Activated T-helper 2 cell treated with anti-CD3 and anti-CD28 coated beads, Interferon-gamma antibody, Interleukin-2, Interleukin-4, amounts not matched to agents 10 μg/mL and 5 μg/mL and 100 μg/mL, durations not matched to agents 14 hours and 24 hours and 36 hours (primary cell): Measurements from ENCODE around the gene SLC35E2B. TPM values are rescaled to one million over a fixed set of nuclear protein-coding genes. Genes with fewer than 3 reads are reported as not detected.
"Not testable (repeated sequence)": the region's sequence is repeated elsewhere in the genome, so short reads cannot be mapped to it uniquely, and the experiment has no call there.

Experiments used
- DNase-seq: peaks from one replicate; pipeline ENCODE4 v3.0.0; 2021; ENCODE audit warnings: low spot score
- H3K27ac Mint-ChIP-seq: one replicate; pipeline ENCODE4 v1.8.0; 2021; ENCODE audit warnings: mixed read lengths
- H3K27me3 Mint-ChIP-seq: one replicate; pipeline ENCODE4 v1.8.0; 2021; ENCODE audit warnings: low read depth, mixed read lengths
- H3K36me3 Mint-ChIP-seq: one replicate; pipeline ENCODE4 v1.8.0; 2021; ENCODE audit warnings: low read depth, mixed read lengths
- H3K4me1 Mint-ChIP-seq: one replicate; pipeline ENCODE4 v1.8.0; 2021; ENCODE audit warnings: low read depth, mixed read lengths
- H3K4me3 Mint-ChIP-seq: one replicate; pipeline ENCODE4 v1.8.0; 2021; ENCODE audit warnings: low read depth, mild to moderate bottlenecking, moderate library complexity, mixed read lengths
- H3K9me3 Mint-ChIP-seq: one replicate; pipeline ENCODE4 v1.8.0; 2021; ENCODE audit warnings: mixed read lengths
- intact Hi-C: fragments of 100-400 bp; cut with micrococcal nuclease; formaldehyde crosslinking; loops from one replicate; pipeline ENCODE4 v1.15.1; 2023
- total RNA-seq: library from RNA; stranded (reverse); gene quantifications from 2 replicates; pipeline ENCODE4 v1.2.3, GENCODE V29; 2022

The SLC35E2B gene
- total RNA-seq, 1 donor from 2014 or later = 41.9 TPM

GRCh38 chr1:1724035-1724864, 31.7 kb upstream of the SLC35E2B start, which contains the start of gene CDK11A:
Gene CDK11A, minus strand, starts transcription at chr1:1724357. Its CDS starts 1,539 bp downstream, at chr1:1722818.
- H3K27ac Mint-ChIP-seq = peak within 1 kb of the TSS; percentile 86
- not testable (repeated sequence) for H3K27me3 Mint-ChIP-seq, H3K9me3 Mint-ChIP-seq
- peak; percentile 97 for DNase-seq
- peak within 1 kb of the TSS; percentile 91 for H3K4me3 Mint-ChIP-seq
- H3K4me1 Mint-ChIP-seq = peaks cover 16% of the 10 kb centered on the region
- intact Hi-C loops = loop anchor here (2.0 kb wide), 1 partner anchor 65 kb away; the partner anchor contains the start of gene CDK11B
- H3K36me3 Mint-ChIP-seq = peaks cover 34% of the 10 kb centered on the region

- intact Hi-C loops = no loop called here
- Mint-ChIP-seq H3K9me3 (no peaks in the 10 kb centered on the region), H3K27ac (no peak overlapping the region), H3K4me1 (peaks cover 7% of the 10 kb centered on the region), H3K27me3 (no peaks in the 10 kb centered on the region), H3K4me3 (no peak overlapping the region), H3K36me3 (peaks cover 40% of the 10 kb centered on the region)
- DNase-seq = no peak
Observed at GRCh38 chr1:1721201-1721600, 28.6 kb upstream of the SLC35E2B start.

- Mint-ChIP-seq H3K27ac (peak overlapping the region; percentile 28), H3K36me3 (peaks cover 31% of the 10 kb centered on the region)
- H3K9me3 Mint-ChIP-seq, H3K4me1 Mint-ChIP-seq, DNase-seq, H3K27me3 Mint-ChIP-seq, H3K4me3 Mint-ChIP-seq, intact Hi-C loops: not testable (repeated sequence)
Observed at GRCh38 chr1:1715109-1715883, 22.7 kb upstream of the SLC35E2B start.

GRCh38 chr1:1707897-1708296, 15.3 kb upstream of the SLC35E2B start:
- H3K36me3 Mint-ChIP-seq, intact Hi-C loops, H3K4me3 Mint-ChIP-seq, DNase-seq, H3K9me3 Mint-ChIP-seq, H3K27me3 Mint-ChIP-seq, H3K4me1 Mint-ChIP-seq, H3K27ac Mint-ChIP-seq: not testable (repeated sequence)

- H3K36me3 Mint-ChIP-seq, H3K9me3 Mint-ChIP-seq, H3K4me3 Mint-ChIP-seq, H3K27me3 Mint-ChIP-seq, H3K4me1 Mint-ChIP-seq, DNase-seq, H3K27ac Mint-ChIP-seq, intact Hi-C loops: not testable (repeated sequence)
Observed at GRCh38 chr1:1707241-1707640, 14.6 kb upstream of the SLC35E2B start.

GRCh38 chr1:1705623-1706022, 13.0 kb upstream of the SLC35E2B start:
- H3K36me3 Mint-ChIP-seq, H3K9me3 Mint-ChIP-seq, H3K4me3 Mint-ChIP-seq, DNase-seq, H3K4me1 Mint-ChIP-seq, intact Hi-C loops, H3K27me3 Mint-ChIP-seq, H3K27ac Mint-ChIP-seq: not testable (repeated sequence)

- not testable (repeated sequence) for DNase-seq, H3K9me3 Mint-ChIP-seq, H3K4me3 Mint-ChIP-seq
Observed at GRCh38 chr1:1704284-1704957, 11.8 kb upstream of the SLC35E2B start.

DNA sequence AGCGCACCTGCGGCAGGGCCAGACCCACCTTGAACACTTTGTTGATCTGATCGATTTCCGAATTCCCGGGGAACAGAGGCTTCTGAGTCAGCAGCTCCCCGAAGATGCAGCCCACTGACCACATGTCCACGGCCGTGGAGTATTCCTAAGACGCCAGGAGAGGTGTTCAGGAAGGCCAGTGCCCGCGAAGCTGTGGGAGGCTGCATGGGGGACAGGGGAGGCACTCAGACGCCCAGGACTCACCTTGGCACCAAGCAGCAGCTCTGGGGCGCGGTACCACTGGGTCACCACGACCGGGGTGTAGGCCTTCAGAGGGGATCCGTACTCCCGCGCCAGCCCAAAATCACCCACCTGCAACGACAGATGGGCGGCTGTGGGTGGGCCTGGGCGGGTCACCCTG, 11.2 kb upstream of the SLC35E2B start:
- DNase-seq = no peak
- H3K4me3 Mint-ChIP-seq = no peak overlapping the region
- H3K36me3 Mint-ChIP-seq = peaks cover 3% of the 10 kb centered on the region
- no peaks in the 10 kb centered on the region for H3K27me3 Mint-ChIP-seq
- no peaks in the 10 kb centered on the region for H3K9me3 Mint-ChIP-seq
- H3K27ac Mint-ChIP-seq = no peak overlapping the region
- intact Hi-C loops = no loop called here
- no peaks in the 10 kb centered on the region for H3K4me1 Mint-ChIP-seq

More at GRCh38 chr1:1704284-1704957, 11.8 kb upstream of the SLC35E2B start:
- H3K4me1 Mint-ChIP-seq, H3K36me3 Mint-ChIP-seq, intact Hi-C loops, H3K27me3 Mint-ChIP-seq, H3K27ac Mint-ChIP-seq: not testable (repeated sequence)

- H3K4me3 Mint-ChIP-seq, H3K27me3 Mint-ChIP-seq, H3K36me3 Mint-ChIP-seq, intact Hi-C loops, H3K9me3 Mint-ChIP-seq, H3K27ac Mint-ChIP-seq, DNase-seq, H3K4me1 Mint-ChIP-seq: not testable (repeated sequence)
Observed at GRCh38 chr1:1702506-1702905, 9.9 kb upstream of the SLC35E2B start.

- DNase-seq, H3K4me3 Mint-ChIP-seq, intact Hi-C loops, H3K36me3 Mint-ChIP-seq, H3K27me3 Mint-ChIP-seq, H3K27ac Mint-ChIP-seq, H3K9me3 Mint-ChIP-seq, H3K4me1 Mint-ChIP-seq: not testable (repeated sequence)
Observed at GRCh38 chr1:1700557-1700956, 8.0 kb upstream of the SLC35E2B start.

GRCh38 chr1:1700067-1700466, 7.5 kb upstream of the SLC35E2B start:
- H3K9me3 Mint-ChIP-seq, H3K27me3 Mint-ChIP-seq, DNase-seq, H3K27ac Mint-ChIP-seq, H3K4me3 Mint-ChIP-seq, H3K4me1 Mint-ChIP-seq, intact Hi-C loops, H3K36me3 Mint-ChIP-seq: not testable (repeated sequence)

- intact Hi-C loops, H3K4me3 Mint-ChIP-seq, H3K36me3 Mint-ChIP-seq: not testable (repeated sequence)
Observed at GRCh38 chr1:1699061-1699460, 6.5 kb upstream of the SLC35E2B start.

More at GRCh38 chr1:1699061-1699460, 6.5 kb upstream of the SLC35E2B start:
- not testable (repeated sequence) for H3K9me3 Mint-ChIP-seq, DNase-seq, H3K4me1 Mint-ChIP-seq, H3K27me3 Mint-ChIP-seq, H3K27ac Mint-ChIP-seq
